K562 (cell line): Measurements from ENCODE around the gene CAMK2A.

Experiments
- KAT8 ChIP-seq: fragments of 450-650 bp; IDR thresholded peaks from 2 replicates; pipeline ENCODE4 v1.6.1; 2016; ENCODE audit warnings: low read depth, mild to moderate bottlenecking
- MYBL2 ChIP-seq, 2 experiments: fragments of 450-650 bp in 1 of 2; sonication (generic) in 1 of 2; formaldehyde crosslinking in 1 of 2; IDR thresholded peaks; 2 replicates each; pipeline versions ENCODE4 v1.6.1 to v1.8.1; 2017 to 2022; ENCODE audit warnings: borderline replicate concordance in 1 of 2, inconsistent platforms in 1 of 2, low read depth in 1 of 2, mild to moderate bottlenecking in 1 of 2, missing genetic modification reagents in 1 of 2, moderate library complexity in 1 of 2
- PML ChIP-seq: IDR thresholded peaks from 2 replicates; pipeline ENCODE4 v1.6.1; 2012; ENCODE audit warnings: low read length, inconsistent platforms

DNA sequence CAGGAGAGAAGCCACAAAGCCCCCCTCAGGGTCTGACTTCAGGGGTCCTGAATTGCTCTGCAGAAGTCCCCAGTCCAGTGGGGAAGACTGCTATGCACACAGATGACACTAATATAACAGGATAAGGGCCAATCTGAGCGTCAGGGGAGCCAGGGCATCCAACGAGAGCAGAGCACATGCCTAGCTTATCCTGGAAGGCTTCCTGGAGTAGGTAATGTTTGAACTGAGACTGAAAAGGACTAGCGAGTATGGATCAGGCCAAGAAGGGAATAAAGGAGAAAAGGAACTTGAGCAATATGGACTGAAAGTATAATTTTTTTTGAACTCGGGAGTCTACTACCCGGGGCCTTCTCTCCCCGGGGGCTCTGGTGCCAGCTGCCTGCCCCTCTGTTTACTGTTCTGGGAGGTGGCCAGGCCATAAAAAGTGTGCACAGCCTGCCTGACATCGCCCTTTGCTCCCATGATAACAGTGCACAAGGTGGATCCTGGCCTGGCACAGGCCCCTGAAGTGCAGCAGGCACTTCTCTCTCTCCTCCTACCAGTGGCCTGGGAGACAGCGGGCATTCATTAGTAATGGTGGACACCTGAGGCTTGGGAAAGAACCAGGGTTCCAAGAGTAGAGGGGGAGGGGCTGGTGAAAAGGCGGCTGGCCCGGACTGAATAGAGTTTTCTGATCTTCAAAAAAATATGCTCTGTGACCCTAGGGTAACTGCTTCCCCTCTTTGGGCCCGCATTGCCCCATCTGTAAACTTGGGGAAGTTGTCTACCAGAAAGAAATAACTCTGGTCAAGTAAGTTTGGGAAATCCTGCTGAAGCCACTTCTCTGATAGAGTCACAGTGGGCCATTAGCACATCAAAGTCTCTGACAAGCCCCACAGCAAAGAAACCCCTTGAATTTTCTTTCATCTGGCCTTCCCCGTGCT is 104.3 kb downstream of the CAMK2A start:
- no peak for TF ChIP-seq MYBL2 (IDR thresholded peaks at IDR 0.05; ENCODE audit: low read depth)
- TF ChIP-seq MYBL2 (CRISPR knock-in tag; IDR thresholded peaks at IDR 0.05; ENCODE audit: borderline replicate concordance) = no peak
- no peak for TF ChIP-seq KAT8
- TF ChIP-seq PML = no peak
